LNCAP (cell line): ENCODE results near the gene GABBR2.
A peak's percentile ranks its signal among the peaks of the same experiment; 100 is the strongest.

ENCODE experiments used
- TF ChIP-seq, protein P1 (sequence below): fragments of 450-650 bp; IDR thresholded peaks from 2 replicates; pipeline ENCODE4 v1.5.1; 2017; ENCODE audit warnings: mild to moderate bottlenecking

Gene GABBR2

DNA sequence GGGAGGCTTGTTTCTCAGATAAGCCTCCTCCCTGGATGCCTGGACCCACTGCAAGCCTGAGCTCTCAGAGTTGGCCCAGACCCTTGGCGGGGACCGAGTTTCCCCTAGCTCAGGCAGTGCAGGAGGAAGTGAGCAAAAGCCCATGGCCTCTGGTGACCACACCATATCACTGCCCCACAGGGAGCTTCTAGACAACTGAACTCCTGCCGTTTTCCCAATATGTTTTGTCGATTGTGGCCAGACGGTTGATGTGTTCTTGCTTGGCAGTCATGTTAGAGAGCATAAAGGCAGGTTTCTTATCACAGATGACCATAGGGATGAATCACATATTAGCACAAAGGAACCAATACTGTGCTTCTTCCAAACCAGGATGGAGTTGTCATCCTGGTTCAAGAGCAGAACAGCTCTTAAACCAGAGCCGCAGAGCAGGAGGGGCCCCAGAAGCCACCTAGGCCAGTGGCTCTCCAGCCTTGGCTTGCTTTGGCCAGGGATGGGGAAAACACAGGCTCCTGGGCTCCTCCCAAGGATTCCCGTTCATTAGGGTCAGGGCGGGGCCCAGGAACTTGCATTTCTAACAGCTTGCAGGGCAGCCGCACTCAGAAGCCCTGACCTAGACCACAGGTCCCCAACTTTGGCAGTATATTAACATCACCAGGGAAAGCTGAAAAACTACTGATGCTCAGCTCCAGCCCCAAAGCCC, 340.2 kb downstream of the GABBR2 start:
- TF ChIP-seq, protein P1, sequence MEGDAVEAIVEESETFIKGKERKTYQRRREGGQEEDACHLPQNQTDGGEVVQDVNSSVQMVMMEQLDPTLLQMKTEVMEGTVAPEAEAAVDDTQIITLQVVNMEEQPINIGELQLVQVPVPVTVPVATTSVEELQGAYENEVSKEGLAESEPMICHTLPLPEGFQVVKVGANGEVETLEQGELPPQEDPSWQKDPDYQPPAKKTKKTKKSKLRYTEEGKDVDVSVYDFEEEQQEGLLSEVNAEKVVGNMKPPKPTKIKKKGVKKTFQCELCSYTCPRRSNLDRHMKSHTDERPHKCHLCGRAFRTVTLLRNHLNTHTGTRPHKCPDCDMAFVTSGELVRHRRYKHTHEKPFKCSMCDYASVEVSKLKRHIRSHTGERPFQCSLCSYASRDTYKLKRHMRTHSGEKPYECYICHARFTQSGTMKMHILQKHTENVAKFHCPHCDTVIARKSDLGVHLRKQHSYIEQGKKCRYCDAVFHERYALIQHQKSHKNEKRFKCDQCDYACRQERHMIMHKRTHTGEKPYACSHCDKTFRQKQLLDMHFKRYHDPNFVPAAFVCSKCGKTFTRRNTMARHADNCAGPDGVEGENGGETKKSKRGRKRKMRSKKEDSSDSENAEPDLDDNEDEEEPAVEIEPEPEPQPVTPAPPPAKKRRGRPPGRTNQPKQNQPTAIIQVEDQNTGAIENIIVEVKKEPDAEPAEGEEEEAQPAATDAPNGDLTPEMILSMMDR = no peak

DNA sequence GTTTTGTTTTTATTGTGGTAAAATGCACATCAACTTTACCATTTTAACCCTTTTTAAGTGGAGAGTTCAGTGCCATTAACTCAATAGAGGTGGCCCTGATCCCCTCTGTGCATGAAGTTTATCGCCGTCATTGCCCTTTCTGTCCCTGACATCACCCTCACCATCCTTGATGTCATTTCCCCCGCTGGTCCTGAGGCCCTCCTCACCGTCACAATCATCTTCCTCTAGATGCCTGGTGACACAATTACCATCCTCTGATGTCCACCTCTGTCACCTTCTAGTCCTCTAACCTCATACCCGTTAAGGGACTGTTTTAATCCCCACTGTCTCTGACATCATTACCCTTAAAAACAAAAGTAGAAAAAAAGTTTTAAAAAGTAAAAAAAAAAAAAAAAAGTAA, 340.8 kb downstream of the GABBR2 start:
- TF ChIP-seq, protein P1 = no peak

DNA sequence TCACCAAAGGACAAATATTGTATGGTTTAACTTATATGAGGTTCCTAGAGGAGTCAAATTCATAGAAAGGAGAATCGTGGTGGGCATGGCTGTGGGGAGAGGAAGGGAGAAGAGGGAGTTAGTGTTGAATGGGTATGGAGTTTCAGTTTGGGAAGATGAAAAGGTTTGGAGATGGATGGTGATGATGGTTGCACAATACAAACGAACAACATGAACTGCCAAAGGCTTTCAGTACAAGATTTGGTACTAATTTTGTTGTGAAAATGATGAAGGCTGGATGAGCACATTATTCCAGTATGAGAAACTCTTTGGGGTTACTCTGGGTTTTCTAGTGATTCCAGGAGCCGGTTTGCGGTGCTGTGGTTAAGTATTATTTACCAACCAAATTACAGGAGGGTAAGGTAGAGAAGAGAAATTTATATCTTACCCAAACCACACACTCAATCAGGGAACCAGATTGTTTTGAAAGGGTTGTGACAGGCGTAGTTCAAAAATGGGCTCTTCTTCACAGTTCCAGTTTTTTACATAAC, 341.3 kb downstream of the GABBR2 start:
- TF ChIP-seq, protein P1 = no peak

DNA sequence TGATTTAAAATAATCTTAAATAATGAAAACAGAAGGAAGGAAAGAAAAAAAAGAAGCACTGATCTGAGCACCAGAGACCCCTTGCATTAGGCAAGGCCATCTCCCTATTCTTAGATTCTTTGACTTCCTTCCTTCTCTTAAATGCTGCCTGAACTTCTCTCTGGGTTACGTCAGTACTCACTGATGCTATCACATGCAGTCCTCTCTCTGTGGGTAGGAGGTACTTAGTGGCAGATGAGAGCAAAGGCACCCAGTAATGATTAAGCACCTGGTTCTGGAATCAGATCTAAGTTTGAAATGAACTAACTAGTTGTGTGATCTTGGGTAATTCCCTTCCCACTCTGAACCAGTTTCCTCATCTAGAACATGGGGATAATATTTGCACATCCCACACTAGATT, 343.0 kb downstream of the GABBR2 start:
- TF ChIP-seq, protein P1 = no peak

DNA sequence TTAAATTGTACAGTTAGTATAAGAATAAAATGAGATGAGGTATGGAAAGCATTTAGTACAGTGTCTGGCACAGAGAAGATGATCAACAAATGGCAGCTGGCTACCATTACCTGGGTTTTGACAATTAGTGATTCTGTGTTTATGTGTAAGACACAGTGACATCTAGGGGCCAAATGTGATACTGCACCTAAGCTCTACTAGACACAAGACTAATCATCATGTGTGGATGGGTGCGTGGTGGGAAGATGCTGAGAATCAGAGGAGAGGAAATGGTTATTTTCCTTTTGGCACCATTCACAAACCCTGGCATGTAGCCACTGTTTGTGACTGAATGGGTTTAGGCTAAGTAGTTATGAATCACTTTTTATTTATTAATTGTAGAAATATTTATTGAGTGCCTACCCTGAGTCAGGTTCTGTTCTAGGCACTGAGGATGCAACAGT, 343.5 kb downstream of the GABBR2 start:
- TF ChIP-seq, protein P1 = peak; percentile 74

DNA sequence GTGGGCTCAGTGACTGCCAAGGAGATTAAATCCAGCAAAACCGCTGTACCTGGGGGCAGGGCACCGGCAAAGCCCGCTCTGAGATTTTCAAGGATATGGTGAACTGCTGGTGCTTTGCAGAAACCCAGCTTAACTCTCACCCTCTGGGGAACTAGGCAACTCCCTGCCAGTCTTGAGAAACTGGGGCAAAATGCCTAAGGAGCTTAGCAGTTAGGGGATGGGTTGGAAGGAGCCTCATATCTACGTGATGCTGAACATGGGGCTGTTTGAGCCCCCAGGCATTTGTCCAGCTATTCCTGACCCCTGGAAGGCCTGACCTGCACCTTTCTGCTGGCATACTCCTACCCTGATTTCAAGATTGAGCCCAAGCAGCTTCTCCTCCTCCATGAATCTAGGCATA, 344.6 kb downstream of the GABBR2 start:
- TF ChIP-seq, protein P1 = no peak

DNA sequence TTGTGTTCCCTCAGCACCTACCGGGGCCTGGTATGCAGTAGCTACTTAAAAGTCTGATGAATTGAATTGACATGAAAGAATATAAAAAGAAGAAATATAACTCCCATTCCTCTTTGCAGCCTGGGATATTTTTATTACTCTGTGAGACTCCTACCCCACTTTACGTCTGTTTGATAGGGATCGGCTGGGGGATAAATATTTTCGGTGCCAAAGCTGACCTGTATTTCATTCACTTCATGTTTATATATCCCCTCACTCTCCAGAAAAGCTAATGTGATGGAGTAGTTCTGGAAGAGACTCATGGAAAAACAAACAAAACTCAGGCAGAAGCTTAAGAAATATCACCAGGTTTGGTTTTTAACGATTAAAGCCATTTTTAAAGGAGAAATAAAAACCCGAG, 345.1 kb downstream of the GABBR2 start:
- TF ChIP-seq, protein P1 = no peak
